Memory B cell (primary cell): ENCODE results near the gene ZMYM4.
A peak's percentile ranks its signal among the peaks of the same experiment; 100 is the strongest.

ENCODE experiments used
- ATAC-seq: fragments of 150-1000 bp; cut with Tn5 transposase; 2 replicates; pipeline ENCODE4 v1.10.0; 2021; ENCODE audit warnings: low read depth, mild to moderate bottlenecking, moderate library complexity
- DNase-seq, 2 donors: peaks; one replicate each; pipeline ENCODE4 v3.0.0; 2022; ENCODE audit warnings: low spot score in 2 of 2
- H3K27ac Mint-ChIP-seq: one replicate; pipeline ENCODE4 v1.8.0; 2022; ENCODE audit warnings: mild to moderate bottlenecking, moderate library complexity, mixed read lengths
- H3K27me3 Mint-ChIP-seq: one replicate; pipeline ENCODE4 v1.8.0; 2022; ENCODE audit warnings: mixed read lengths
- H3K36me3 Mint-ChIP-seq: one replicate; pipeline ENCODE4 v1.8.0; 2022; ENCODE audit warnings: mild to moderate bottlenecking, mixed read lengths
- H3K4me1 Mint-ChIP-seq: one replicate; pipeline ENCODE4 v1.8.0; 2022; ENCODE audit warnings: mixed read lengths
- H3K4me3 Mint-ChIP-seq: one replicate; pipeline ENCODE4 v1.8.0; 2022; ENCODE audit warnings: mild to moderate bottlenecking, moderate library complexity, mixed read lengths
- H3K9me3 Mint-ChIP-seq: one replicate; pipeline ENCODE4 v1.8.0; 2022; ENCODE audit warnings: mixed read lengths

Gene ZMYM4

DNA sequence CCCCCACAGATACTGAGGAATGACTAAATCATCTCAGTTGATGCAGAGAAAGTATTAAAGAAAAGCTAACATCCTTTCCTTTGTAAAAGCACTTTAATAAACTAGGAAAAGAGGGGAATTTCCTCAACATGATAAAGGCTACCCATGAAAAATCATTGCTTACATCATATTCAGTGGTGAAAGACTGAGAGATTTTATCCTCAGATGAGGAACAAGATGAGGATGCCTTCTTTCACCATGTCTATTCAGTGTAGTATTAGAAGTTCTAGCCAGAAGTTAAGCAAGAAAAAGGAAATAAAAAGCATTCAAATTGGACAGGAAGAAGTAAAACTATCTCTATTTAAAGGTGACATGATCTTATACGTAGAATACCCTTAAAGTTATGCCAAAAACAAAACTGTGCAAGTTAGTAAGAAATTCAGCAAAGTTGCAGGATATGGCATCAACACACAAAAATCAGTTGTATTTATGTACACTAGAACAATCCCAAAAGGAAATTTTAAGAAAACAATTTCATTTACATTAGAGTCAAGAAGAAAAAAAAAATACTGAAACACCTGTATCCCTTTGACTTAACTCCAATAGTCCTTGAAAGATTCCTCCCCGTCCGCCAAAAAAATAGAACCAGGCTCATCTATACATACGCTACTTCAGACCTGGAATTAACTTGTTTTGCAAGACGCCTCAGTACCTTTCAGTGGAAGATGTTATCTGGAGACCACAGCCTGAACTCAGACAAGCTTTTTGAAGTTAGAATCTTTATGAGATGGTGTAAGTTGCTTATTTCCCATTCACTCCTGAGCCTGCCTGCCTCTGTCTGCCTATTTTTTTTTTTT is 17.5 kb downstream of the ZMYM4 start:
- H3K9me3 Mint-ChIP-seq, result peaks cover 2% of the 10 kb centered on the region
- peaks cover 7% of the 10 kb centered on the region for H3K4me1 Mint-ChIP-seq
- no peak overlapping the region for H3K4me3 Mint-ChIP-seq
- no peaks in the 10 kb centered on the region for H3K27me3 Mint-ChIP-seq
- no peak overlapping the region for H3K27ac Mint-ChIP-seq
- DNase-seq (no peak), ATAC-seq (no peak)
- peaks cover 19% of the 10 kb centered on the region for H3K36me3 Mint-ChIP-seq

DNA sequence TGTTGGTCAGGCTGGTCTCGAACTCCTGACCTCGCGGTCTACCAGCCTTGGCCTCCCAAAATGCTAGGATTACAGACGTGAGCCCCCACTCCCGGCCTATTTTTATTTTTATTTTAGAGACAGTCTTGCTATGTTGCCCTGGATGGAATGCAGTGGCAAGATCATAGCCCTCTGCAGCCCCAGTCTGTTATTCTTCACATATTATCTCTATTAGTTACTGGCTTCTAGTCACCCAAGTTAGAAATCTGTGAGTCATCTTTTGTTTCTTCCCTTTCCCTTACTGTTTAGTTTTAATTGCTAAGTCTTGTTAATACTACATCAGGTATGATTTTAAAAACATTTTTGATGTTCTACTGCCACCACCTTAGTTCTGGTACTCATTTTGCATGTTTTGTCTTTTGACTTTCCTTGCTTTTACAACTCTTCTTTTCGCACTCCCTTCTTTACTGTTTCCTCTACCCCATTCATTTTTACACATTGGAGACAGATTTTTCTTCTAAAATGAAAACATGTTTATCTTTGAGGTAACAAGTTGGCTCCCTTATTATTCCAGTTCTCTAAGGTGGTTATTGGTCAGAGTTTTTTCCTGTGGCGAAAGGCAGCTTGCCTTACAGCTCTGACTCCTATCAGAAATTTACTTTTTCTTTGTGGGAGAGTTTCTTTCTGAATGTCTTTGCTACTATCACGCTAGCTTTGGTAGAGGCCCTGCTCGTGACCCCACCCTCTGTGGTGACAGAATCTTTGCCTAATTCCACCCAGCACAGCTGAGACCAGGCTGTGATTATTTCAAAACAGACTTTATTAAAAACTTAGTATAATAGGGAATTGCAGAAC is 19.5 kb downstream of the ZMYM4 start:
- Mint-ChIP-seq H3K4me3 (no peak overlapping the region), H3K27me3 (no peaks in the 10 kb centered on the region), H3K36me3 (peaks cover 12% of the 10 kb centered on the region), H3K9me3 (no peaks in the 10 kb centered on the region), H3K4me1 (peaks cover 7% of the 10 kb centered on the region), H3K27ac (no peak overlapping the region)
- ATAC-seq (no peak), DNase-seq (no peak)

DNA sequence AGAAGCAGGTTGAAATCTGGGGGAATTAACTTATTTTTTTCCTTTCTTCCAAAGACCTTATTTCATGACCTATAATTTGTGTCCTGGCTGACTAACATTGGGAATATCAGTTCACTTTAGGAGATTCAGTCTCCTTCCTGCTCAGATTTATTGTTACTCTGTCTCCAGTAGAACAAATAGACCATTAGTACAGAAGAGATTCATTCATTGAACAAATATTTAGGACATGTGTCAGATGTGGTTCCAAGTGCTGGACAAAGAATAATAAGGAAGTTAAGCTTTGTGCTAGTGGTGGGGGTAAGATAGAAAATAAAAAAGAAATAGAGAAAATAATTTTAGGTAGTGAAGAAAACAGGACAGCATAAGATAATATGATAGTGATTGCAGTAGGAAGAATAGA is 20.3 kb downstream of the ZMYM4 start:
- no peak for ATAC-seq
- Mint-ChIP-seq H3K4me3 (no peak overlapping the region), H3K4me1 (peaks cover 7% of the 10 kb centered on the region), H3K9me3 (no peaks in the 10 kb centered on the region), H3K27me3 (no peaks in the 10 kb centered on the region), H3K36me3 (peaks cover 9% of the 10 kb centered on the region), H3K27ac (no peak overlapping the region)
- DNase-seq, result no peak

DNA sequence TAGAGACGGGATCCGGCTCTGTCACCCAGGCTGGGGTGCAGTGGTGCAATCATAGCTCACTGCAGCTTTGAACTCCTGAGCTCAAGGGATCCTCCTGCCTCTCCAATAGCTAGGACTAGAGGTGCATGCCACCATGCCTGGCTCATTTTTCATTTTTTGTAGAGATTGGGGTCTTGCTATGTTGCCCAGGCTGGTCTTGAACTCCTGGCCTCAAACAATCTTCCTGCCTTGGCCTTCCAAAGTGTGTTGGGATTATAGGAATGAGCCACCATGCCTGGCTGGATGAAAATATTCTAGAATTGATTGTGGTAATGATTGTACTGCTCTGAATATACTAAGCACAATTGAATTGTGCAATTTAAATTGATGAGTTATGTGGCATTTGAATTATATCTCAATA is 21.9 kb downstream of the ZMYM4 start:
- Mint-ChIP-seq H3K4me3 (no peak overlapping the region), H3K27me3 (no peaks in the 10 kb centered on the region), H3K4me1 (peaks cover 7% of the 10 kb centered on the region), H3K9me3 (no peaks in the 10 kb centered on the region), H3K27ac (peak overlapping the region; percentile 10), H3K36me3 (peaks cover 2% of the 10 kb centered on the region)
- DNase-seq (no peak), ATAC-seq (no peak)

DNA sequence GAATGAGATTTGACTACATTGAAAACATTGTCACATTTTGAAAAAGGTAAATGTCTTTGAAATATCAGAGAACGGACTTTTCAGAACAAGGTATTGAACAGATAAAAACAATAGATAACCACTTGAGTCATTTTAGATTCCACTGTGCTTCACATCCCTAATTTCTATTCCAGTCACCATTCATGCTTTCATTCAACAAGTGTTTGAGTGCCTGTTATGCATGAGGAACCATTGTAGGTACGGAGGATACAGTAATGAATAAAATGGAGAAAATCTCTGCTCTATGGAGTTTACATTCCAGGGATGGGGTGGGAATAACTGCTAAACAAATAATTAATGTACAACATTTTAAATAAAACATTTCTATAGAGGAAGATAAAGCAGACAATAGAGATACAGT is 26.3 kb downstream of the ZMYM4 start:
- peaks cover 6% of the 10 kb centered on the region for H3K4me1 Mint-ChIP-seq
- peaks cover 2% of the 10 kb centered on the region for H3K36me3 Mint-ChIP-seq
- H3K9me3 Mint-ChIP-seq, result no peaks in the 10 kb centered on the region
- H3K27me3 Mint-ChIP-seq, result no peaks in the 10 kb centered on the region
- H3K4me3 Mint-ChIP-seq, result no peak overlapping the region
- no peak overlapping the region for H3K27ac Mint-ChIP-seq
- ATAC-seq, result no peak
- no peak for DNase-seq

DNA sequence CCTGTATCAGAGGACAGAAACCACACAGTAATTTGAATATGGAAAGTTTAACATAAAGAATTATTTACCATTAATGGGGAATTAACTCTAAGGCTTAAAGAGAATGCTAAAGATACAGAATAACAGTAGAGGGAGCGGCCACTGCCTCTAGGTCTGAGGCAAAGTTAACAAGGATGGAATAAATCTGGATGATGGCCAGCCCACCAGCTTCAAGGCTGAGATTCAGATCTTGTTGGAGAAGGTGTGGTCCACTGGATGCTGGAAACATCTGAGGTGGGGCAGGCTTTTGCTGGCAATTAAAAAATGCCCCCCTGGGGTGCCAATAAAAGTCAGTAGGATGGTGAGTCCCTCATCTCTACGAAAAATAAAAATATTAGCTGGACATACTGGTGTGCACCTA is 29.4 kb downstream of the ZMYM4 start:
- peaks cover 9% of the 10 kb centered on the region for H3K4me1 Mint-ChIP-seq
- DNase-seq (no peak), ATAC-seq (no peak)
- no peaks in the 10 kb centered on the region for H3K27me3 Mint-ChIP-seq
- H3K4me3 Mint-ChIP-seq, result no peak overlapping the region
- peaks cover 2% of the 10 kb centered on the region for H3K36me3 Mint-ChIP-seq
- no peaks in the 10 kb centered on the region for H3K9me3 Mint-ChIP-seq
- H3K27ac Mint-ChIP-seq, result peak overlapping the region; percentile 68

DNA sequence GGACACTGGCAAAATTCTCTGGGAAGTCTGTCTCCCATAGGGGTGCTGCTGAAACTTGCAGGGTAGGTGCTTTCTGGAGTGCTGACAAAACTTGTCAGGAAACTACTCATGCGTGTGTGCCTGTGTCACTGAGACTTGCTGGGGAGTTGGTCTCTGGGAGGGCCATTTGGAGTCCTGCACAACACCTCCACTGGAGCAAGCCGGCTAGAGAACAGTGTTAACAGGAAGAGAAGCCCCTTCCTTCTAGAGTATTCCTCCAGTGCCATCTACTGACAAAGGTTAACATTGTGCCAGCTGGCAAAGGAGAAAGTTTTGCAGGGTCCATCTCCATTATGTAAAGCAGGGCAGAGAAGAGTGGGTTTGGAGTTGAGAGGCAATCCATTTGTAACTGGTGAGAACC is 30.0 kb downstream of the ZMYM4 start:
- H3K27ac Mint-ChIP-seq, result peak overlapping the region; percentile 68
- DNase-seq (peak; percentile 14 to 23), ATAC-seq (peak; percentile 72)
- H3K9me3 Mint-ChIP-seq, result no peaks in the 10 kb centered on the region
- peaks cover 2% of the 10 kb centered on the region for H3K36me3 Mint-ChIP-seq
- no peaks in the 10 kb centered on the region for H3K27me3 Mint-ChIP-seq
- H3K4me1 Mint-ChIP-seq, result peaks cover 9% of the 10 kb centered on the region
- H3K4me3 Mint-ChIP-seq, result no peak overlapping the region

DNA sequence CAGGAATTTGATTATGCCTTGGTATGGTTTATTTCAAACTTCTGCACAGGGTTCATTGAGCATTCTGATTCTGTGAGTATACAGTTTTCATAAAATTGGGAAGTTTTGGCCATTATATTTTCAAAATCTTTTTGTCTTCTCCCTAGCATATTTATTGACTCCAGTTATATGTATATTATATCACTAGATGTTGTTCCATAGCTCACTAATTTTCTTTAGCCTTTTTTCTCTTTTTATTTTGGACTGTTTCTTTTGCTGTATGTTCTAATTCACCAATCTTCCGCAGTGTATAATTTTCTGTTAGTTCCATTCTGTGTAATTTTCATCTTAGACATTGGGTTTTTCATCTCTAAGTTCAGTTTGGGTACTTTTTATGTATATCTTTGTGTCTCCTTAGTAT is 31.9 kb downstream of the ZMYM4 start:
- Mint-ChIP-seq H3K4me1 (peaks cover 9% of the 10 kb centered on the region), H3K27ac (no peak overlapping the region), H3K4me3 (no peak overlapping the region), H3K36me3 (peaks cover 6% of the 10 kb centered on the region), H3K9me3 (no peaks in the 10 kb centered on the region), H3K27me3 (no peaks in the 10 kb centered on the region)
- no peak for DNase-seq
- no peak for ATAC-seq

DNA sequence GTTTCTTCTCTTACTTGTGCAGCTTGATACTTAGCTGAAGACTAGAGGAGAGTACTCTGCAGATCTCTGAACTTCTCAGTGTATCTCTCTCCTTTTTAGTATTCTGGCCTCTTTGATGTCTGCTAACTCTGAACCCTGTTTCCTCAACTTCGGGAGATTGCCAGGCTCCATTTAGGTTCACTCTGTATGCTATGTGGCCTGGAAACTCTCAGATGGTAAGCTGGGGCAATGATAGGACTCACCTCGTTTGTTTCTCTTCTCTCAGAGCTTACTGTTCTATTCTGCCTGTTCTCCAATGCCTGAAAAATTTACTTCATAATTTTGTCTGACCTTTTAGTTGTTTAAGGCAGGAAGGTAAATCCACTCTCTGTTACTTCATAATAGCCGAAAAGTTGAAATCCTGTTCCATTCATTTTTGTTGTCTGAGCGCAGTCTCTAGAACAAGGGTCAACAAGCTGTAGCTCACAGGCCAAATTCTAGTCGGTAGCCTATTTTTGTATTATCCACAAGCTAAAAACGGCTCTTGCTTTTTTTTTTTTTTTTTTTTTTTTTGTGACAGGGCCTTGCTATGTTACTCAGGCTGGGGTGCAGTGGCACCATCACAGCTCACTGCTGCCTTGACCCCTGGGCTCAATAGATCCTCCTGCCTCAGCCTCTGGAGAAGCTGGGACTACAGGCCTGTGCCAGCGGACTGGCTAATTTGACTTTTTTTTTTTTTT is 33.3 kb downstream of the ZMYM4 start:
- Mint-ChIP-seq H3K9me3 (no peaks in the 10 kb centered on the region), H3K36me3 (peaks cover 17% of the 10 kb centered on the region), H3K4me1 (peaks cover 15% of the 10 kb centered on the region), H3K27ac (no peak overlapping the region), H3K4me3 (no peak overlapping the region), H3K27me3 (no peaks in the 10 kb centered on the region)
- DNase-seq, result no peak
- no peak for ATAC-seq

DNA sequence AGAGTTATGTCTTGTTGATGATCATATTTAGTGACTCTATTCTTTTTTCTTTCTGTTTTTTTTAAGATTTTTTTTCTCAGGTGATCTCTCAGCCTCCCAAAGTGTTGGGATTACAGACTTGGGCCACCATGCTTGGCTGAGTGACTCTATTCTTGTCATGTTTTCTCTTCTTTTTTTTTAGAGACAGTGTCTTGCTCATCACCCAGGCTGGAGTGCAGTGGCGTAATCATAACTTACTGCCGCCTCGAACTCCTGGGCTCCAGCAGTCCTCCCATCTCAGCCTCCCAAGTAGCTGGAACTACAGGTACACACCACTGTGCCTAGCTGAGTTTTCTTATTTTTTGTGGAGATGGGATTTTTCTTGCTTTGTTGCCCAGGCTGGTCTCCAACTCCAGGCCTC is 36.9 kb downstream of the ZMYM4 start:
- ATAC-seq (no peak), DNase-seq (no peak)
- Mint-ChIP-seq H3K4me1 (peaks cover 9% of the 10 kb centered on the region), H3K4me3 (no peak overlapping the region), H3K9me3 (no peaks in the 10 kb centered on the region), H3K27me3 (no peaks in the 10 kb centered on the region), H3K27ac (no peak overlapping the region), H3K36me3 (peaks cover 17% of the 10 kb centered on the region)

DNA sequence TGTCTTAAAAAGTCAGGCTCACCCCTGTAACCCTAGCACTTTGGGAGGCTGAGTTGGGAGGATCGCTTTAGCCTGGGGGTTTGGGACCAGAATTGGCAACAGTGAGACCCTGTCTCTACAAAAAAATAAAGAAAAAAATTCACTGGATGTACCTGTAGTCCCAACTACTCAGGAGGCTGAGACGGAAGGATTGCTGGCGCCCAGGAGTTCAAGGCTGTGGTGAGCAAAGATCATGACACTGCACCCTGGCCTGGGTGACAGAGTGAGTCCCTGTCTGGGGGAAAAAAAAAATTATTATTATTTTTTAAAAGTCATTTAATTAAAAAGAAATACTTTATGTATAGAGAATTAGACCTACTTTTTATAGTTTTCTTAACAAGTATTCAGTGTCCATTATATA is 47.1 kb downstream of the ZMYM4 start:
- H3K4me3 Mint-ChIP-seq, result no peak overlapping the region

DNA sequence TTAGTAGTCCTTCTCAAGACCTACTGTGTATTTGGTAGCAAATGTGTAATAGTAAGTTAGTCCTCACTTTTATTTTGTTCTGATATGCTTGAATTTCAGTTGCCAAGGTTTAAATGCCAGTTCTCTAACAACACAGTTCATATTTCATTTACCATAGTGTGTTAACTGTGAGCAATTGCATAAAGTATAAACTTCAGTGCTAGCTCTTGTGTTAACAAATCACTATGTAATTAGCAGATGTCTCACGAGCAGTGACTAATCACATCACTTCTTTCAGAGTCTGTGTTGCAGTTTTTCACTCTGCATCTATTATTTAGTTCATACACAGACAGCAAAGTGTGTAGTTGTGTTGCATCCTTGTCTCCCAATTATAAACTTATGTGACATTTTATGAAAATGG is 47.8 kb downstream of the ZMYM4 start:
- no peak overlapping the region for H3K27ac Mint-ChIP-seq
- DNase-seq (no peak), ATAC-seq (no peak)
- peaks cover 13% of the 10 kb centered on the region for H3K36me3 Mint-ChIP-seq
- H3K4me1 Mint-ChIP-seq, result peaks cover 9% of the 10 kb centered on the region
- H3K27me3 Mint-ChIP-seq, result no peaks in the 10 kb centered on the region
- H3K9me3 Mint-ChIP-seq, result no peaks in the 10 kb centered on the region
- H3K4me3 Mint-ChIP-seq, result no peak overlapping the region

More for the DNA sequence above, 47.1 kb downstream of the ZMYM4 start:
- peaks cover 16% of the 10 kb centered on the region for H3K36me3 Mint-ChIP-seq
- no peak overlapping the region for H3K27ac Mint-ChIP-seq
- ATAC-seq (no peak), DNase-seq (no peak)
- H3K4me1 Mint-ChIP-seq, result peaks cover 5% of the 10 kb centered on the region
- H3K9me3 Mint-ChIP-seq, result no peaks in the 10 kb centered on the region
- no peaks in the 10 kb centered on the region for H3K27me3 Mint-ChIP-seq

DNA sequence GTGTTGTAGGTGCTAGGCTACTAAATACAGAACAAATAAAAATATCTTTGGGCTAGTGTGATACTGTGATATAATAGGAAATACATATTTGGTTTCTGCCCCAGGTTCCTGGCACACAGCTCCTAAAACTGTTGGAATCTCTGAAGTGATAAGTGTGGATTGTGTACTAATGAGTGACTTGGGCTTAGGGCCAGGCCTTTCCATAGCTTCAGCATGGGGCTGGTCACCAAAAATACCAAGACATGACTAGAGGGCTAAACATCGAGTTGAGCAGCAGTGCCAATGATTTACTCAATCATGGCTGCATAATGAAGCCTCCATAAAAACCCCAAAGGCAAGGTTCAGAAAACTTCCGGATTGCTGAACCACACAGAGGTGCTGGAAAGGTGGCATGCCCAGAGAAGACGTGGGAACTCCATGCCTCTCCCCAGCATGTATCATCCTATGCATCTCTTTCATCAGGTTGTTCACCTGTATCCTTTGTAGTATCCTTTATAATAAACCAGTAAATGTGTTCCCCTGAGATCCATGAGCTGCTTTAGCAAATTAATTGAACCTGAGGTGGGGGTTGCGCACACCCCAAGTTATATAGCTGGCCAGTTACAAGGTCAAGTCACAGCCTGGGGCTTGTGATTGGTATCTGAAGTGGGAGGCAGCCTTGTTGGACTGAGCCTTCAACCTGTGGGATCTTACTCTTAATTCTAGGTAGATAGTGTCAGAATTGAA is 51.6 kb downstream of the ZMYM4 start:
- Mint-ChIP-seq H3K4me1 (peaks cover 11% of the 10 kb centered on the region), H3K9me3 (no peaks in the 10 kb centered on the region), H3K4me3 (no peak overlapping the region), H3K27me3 (no peaks in the 10 kb centered on the region), H3K36me3 (peaks cover 10% of the 10 kb centered on the region), H3K27ac (no peak overlapping the region)
- no peak for DNase-seq
- ATAC-seq, result no peak
